ENCODE measurements around the gene MRC2. TPM values are rescaled to one million over a fixed set of nuclear protein-coding genes. Genes with fewer than 3 reads are reported as not detected.

MRC2 gene
- total RNA-seq, 2 donors from 2014 or later = 7.0 to 22.1 TPM

- no peak for DNase-seq
- 75% methylated on average over 6 to 16 of the region's 16 CpGs for WGBS, 2 donors
- no peak overlapping the region for H3K4me3 ChIP-seq
- ATAC-seq = no peak
- H3K4me1 ChIP-seq = no peaks in the 10 kb centered on the region
- TF ChIP-seq CTCF (IDR thresholded peaks at IDR 0.05) (no peak), POLR2A (IDR thresholded peaks at IDR 0.05) (no peak)
- H3K36me3 ChIP-seq (replicated peaks in 1 of 2; ENCODE audit: insufficient read depth in 1 of 2, low read depth in 2 of 2) = no peaks in the 10 kb centered on the region
- no peaks in the 10 kb centered on the region for H3K9me3 ChIP-seq
- no peak overlapping the region for H3K27ac ChIP-seq
- intact Hi-C loops (cut with DNase I) = no loop called here
- H3K27me3 ChIP-seq = no peaks in the 10 kb centered on the region
Measured at GRCh38 chr17:62676231-62676943, 48.9 kb downstream of the MRC2 start.

GRCh38 chr17:62676952-62677596 lies 49.6 kb downstream of the MRC2 start:
- no peak overlapping the region for H3K27ac ChIP-seq
- intact Hi-C loops (cut with DNase I) = no loop called here

GRCh38 chr17:62678214-62678919 lies 50.9 kb downstream of the MRC2 start:
- H3K4me1 ChIP-seq = no peaks in the 10 kb centered on the region
- H3K36me3 ChIP-seq (replicated peaks in 1 of 2; ENCODE audit: insufficient read depth in 1 of 2, low read depth in 2 of 2) = no peaks in the 10 kb centered on the region
- H3K27ac ChIP-seq = no peak overlapping the region
- H3K9me3 ChIP-seq = no peaks in the 10 kb centered on the region
- intact Hi-C loops (cut with DNase I) = no loop called here
- ATAC-seq (no peak), DNase-seq (no peak)
- WGBS, 2 donors = 71 to 90% methylated on average over 6 to 10 of the region's 10 CpGs
- no peak overlapping the region for H3K4me3 ChIP-seq
- H3K27me3 ChIP-seq = no peaks in the 10 kb centered on the region
- TF ChIP-seq POLR2A (IDR thresholded peaks at IDR 0.05) (no peak), CTCF (IDR thresholded peaks at IDR 0.05) (no peak)

More at GRCh38 chr17:62676952-62677596, 49.6 kb downstream of the MRC2 start:
- TF ChIP-seq POLR2A (IDR thresholded peaks at IDR 0.05) = no peak
- TF ChIP-seq CTCF (IDR thresholded peaks at IDR 0.05) = no peak
- no peak for DNase-seq
- Histone ChIP-seq H3K4me3 (no peak overlapping the region), H3K4me1 (no peaks in the 10 kb centered on the region), H3K9me3 (no peaks in the 10 kb centered on the region), H3K27me3 (no peaks in the 10 kb centered on the region), H3K36me3 (replicated peaks in 1 of 2; ENCODE audit: insufficient read depth in 1 of 2, low read depth in 2 of 2) (no peaks in the 10 kb centered on the region)
- WGBS, 2 donors = 87 to 89% methylated on average over 5 to 17 of the region's 18 CpGs
- ATAC-seq = no peak

GRCh38 chr17:62679866-62680377 lies 52.5 kb downstream of the MRC2 start:
- Histone ChIP-seq H3K4me3 (no peak overlapping the region), H3K27me3 (no peaks in the 10 kb centered on the region), H3K4me1 (no peaks in the 10 kb centered on the region), H3K27ac (no peak overlapping the region), H3K36me3 (replicated peaks in 1 of 2; ENCODE audit: insufficient read depth in 1 of 2, low read depth in 2 of 2) (no peaks in the 10 kb centered on the region), H3K9me3 (no peaks in the 10 kb centered on the region)
- intact Hi-C loops (cut with DNase I) = no loop called here
- 77 to 81% methylated on average over 26 to 36 of the region's 37 CpGs for WGBS, 2 donors
- no peak for ATAC-seq
- DNase-seq = no peak
- TF ChIP-seq CTCF (IDR thresholded peaks at IDR 0.05) = no peak
- no peak for TF ChIP-seq POLR2A (IDR thresholded peaks at IDR 0.05)
